TTC549 (cell line): ENCODE measurements around the gene CNTROB.

Experiments used
- FAIRE-seq: peaks from 2 replicates; lab custom pipeline; 2012; peaks lifted over from hg19 to GRCh38; lab: Jason Lieb, UNC

The CNTROB gene

GRCh38 chr17:7987112-7987893 is 55.3 kb downstream of the CNTROB start:
- no peak for FAIRE-seq

DNA sequence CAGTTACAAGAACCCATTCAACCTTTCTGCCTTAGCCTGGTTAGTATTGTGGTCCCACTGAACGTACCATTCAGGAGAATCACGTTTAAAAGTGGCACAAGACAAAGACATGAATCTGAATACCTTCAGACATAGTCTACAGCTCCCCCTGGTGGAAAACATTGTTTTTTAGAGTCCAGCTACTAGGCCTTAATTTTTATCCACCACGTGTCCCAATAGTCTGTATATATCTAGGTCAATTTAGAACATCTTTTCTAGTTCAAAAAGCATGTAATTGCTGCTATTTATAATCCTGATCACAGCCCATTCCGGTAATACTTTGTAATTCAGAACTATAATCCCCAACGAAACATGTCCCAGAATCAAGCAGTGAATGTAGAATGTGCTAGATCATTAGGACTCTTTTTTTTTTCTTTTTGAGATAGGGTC is 56.8 kb downstream of the CNTROB start:
- FAIRE-seq, result peak; percentile 95

DNA sequence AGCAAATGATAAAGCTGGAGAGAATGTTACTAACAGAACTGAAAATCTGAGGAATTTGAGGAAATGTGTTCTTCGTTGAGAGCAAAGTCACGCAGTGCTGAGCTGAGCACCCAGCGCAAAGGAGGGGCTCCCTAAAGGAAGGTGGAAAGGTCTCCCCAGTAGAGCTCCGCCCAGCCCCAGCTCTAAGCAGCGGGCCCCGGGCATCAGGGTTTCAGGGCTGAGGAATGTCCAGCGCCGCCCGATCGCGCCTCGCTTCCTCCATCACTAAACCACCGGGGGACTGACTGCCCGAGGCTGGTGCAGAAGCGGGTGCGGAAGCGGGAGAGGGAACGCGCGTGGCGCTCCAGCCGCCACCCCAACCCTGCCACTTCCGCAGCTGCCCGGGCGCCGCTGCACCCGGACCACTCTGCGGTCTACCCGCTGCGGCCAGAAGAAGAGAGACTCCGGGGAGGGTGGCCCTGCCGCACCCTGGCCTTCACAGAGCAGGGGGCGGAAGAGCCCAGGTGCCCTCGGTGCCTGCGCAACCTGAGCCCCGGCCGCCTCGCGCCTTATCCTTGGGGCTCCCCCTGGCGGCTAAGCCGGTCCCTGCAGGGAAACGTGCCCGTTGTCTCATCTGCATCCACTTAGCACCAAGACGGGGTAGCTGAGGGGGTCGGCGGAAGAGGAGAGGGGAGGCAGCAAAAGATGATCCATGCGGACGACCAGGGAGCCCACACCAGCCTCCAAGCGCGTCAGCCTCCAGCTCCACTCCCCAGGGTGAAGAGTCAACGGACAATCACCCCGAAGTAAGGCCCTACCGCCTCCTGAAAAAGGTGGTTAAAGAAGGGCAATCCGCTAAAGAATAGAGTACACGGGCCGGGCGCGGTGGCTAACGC is 58.0 kb downstream of the CNTROB start:
- FAIRE-seq, result no peak

DNA sequence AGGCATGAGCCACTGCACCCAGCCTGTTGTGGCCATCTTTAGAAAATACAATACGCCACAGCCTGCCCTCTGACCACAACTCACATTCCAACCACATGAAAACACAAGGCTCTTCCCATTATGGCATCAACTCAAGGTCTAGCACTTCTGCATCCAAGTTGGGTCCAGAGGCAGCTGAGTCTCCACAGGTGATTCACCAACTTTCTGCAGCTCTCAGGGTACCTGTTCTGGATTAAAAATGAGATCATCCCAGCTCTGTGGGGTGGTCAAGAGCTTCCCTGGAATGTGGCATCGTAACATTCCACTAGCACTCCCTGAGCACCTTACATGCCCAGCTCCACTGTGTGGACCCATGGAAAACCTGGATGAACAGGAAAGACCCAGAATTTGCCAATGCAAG is 60.5 kb downstream of the CNTROB start:
- no peak for FAIRE-seq

- FAIRE-seq, result no peak
Observed at GRCh38 chr17:7992924-7993323, 60.9 kb downstream of the CNTROB start.

GRCh38 chr17:7993972-7994589 is 62.1 kb downstream of the CNTROB start:
- no peak for FAIRE-seq

DNA sequence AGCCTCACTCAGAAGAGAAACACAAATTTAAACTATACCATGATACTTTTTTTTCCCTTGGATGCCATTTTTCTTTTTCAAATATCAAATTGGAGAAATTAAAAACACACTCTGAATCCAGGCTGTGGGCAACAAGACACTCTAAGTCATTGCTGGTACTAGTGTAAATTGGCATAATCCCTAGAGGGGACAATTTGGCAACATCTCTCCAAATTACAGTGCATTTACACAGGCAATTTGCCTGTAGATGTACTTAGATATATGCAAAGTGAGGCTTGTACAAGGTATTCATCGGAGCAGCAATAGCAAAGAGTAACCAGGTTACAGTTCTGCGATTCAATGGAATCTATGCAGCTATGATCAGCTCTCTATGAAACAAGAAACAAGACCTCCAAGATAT is 63.7 kb downstream of the CNTROB start:
- no peak for FAIRE-seq

- no peak for FAIRE-seq
Observed at GRCh38 chr17:7997186-7997585, 65.2 kb downstream of the CNTROB start.
